Ishikawa (cell line): ENCODE results near the gene MTRR.

Experiments
- CEBPB ChIP-seq: IDR thresholded peaks from 2 replicates; pipeline ENCODE4 v1.6.1; 2012
- CREB1 ChIP-seq: IDR thresholded peaks from 2 replicates; pipeline ENCODE4 v1.6.1; 2012; ENCODE audit warnings: low read depth
- EGR1 ChIP-seq: IDR thresholded peaks from 2 replicates; pipeline ENCODE4 v1.6.1; 2012
- EP300 ChIP-seq: IDR thresholded peaks from 2 replicates; pipeline ENCODE4 v1.6.1; 2012; ENCODE audit warnings: borderline replicate concordance
- FOXM1 ChIP-seq: IDR thresholded peaks from 2 replicates; pipeline ENCODE4 v1.6.1; 2012; ENCODE audit warnings: low read depth, borderline replicate concordance
- MAX ChIP-seq: IDR thresholded peaks from 2 replicates; pipeline ENCODE4 v1.6.1; 2012
- NFIC ChIP-seq: IDR thresholded peaks from 2 replicates; pipeline ENCODE4 v1.6.1; 2012
- RAD21 ChIP-seq: IDR thresholded peaks from 2 replicates; pipeline ENCODE4 v1.6.1; 2012; ENCODE audit warnings: low read depth
- TAF1 ChIP-seq: IDR thresholded peaks from 2 replicates; pipeline ENCODE4 v1.6.1; 2012; ENCODE audit warnings: low read depth, mild to moderate bottlenecking
- TCF12 ChIP-seq: IDR thresholded peaks from 2 replicates; pipeline ENCODE4 v1.6.1; 2012; ENCODE audit warnings: low read depth
- TEAD4 ChIP-seq: IDR thresholded peaks from 2 replicates; pipeline ENCODE4 v1.6.1; 2012
- USF1 ChIP-seq: IDR thresholded peaks from 2 replicates; pipeline ENCODE4 v1.6.1; 2012
- YY1 ChIP-seq: IDR thresholded peaks from 2 replicates; pipeline ENCODE4 v1.6.1; 2012; ENCODE audit warnings: low read depth
- ZBTB7A ChIP-seq: IDR thresholded peaks from 2 replicates; pipeline ENCODE4 v1.6.1; 2012; ENCODE audit warnings: low read depth
- TF ChIP-seq, protein P1 (sequence below): IDR thresholded peaks from 2 replicates; pipeline ENCODE4 v1.6.1; 2012; ENCODE audit warnings: low read depth, mild to moderate bottlenecking

Gene MTRR

GRCh38 chr5:7897014-7897600 is 28.2 kb downstream of the MTRR start:
- TF ChIP-seq TAF1 (no peak), YY1 (peak; percentile 69; the same call in 1 of the 2 replicates), FOXM1 (no peak)

DNA sequence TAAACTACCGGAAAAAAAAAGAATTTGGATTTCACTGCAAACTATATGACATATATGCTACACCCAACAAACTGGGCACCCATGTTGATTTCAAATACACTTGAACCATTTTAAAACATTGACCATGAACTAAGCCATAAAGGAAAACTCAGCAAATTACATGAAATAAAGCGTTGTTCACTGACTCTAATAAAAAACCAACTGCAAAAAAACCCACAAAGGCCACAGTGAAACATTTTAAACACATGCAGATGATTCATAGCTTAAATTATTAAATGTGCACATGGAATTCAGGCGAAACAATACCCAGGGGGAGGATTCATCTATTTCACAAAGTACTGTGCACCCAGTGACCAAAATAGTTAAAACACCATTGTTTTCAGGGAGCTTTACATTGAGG is 33.3 kb downstream of the MTRR start:
- TF ChIP-seq CEBPB (no peak), EGR1 (no peak), ZBTB7A (no peak), USF1 (no peak), TEAD4 (no peak), RAD21 (no peak), YY1 (no peak), NFIC (no peak), CREB1 (no peak), TCF12 (no peak)
- TF ChIP-seq, protein P1, sequence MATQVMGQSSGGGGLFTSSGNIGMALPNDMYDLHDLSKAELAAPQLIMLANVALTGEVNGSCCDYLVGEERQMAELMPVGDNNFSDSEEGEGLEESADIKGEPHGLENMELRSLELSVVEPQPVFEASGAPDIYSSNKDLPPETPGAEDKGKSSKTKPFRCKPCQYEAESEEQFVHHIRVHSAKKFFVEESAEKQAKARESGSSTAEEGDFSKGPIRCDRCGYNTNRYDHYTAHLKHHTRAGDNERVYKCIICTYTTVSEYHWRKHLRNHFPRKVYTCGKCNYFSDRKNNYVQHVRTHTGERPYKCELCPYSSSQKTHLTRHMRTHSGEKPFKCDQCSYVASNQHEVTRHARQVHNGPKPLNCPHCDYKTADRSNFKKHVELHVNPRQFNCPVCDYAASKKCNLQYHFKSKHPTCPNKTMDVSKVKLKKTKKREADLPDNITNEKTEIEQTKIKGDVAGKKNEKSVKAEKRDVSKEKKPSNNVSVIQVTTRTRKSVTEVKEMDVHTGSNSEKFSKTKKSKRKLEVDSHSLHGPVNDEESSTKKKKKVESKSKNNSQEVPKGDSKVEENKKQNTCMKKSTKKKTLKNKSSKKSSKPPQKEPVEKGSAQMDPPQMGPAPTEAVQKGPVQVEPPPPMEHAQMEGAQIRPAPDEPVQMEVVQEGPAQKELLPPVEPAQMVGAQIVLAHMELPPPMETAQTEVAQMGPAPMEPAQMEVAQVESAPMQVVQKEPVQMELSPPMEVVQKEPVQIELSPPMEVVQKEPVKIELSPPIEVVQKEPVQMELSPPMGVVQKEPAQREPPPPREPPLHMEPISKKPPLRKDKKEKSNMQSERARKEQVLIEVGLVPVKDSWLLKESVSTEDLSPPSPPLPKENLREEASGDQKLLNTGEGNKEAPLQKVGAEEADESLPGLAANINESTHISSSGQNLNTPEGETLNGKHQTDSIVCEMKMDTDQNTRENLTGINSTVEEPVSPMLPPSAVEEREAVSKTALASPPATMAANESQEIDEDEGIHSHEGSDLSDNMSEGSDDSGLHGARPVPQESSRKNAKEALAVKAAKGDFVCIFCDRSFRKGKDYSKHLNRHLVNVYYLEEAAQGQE = no peak

DNA sequence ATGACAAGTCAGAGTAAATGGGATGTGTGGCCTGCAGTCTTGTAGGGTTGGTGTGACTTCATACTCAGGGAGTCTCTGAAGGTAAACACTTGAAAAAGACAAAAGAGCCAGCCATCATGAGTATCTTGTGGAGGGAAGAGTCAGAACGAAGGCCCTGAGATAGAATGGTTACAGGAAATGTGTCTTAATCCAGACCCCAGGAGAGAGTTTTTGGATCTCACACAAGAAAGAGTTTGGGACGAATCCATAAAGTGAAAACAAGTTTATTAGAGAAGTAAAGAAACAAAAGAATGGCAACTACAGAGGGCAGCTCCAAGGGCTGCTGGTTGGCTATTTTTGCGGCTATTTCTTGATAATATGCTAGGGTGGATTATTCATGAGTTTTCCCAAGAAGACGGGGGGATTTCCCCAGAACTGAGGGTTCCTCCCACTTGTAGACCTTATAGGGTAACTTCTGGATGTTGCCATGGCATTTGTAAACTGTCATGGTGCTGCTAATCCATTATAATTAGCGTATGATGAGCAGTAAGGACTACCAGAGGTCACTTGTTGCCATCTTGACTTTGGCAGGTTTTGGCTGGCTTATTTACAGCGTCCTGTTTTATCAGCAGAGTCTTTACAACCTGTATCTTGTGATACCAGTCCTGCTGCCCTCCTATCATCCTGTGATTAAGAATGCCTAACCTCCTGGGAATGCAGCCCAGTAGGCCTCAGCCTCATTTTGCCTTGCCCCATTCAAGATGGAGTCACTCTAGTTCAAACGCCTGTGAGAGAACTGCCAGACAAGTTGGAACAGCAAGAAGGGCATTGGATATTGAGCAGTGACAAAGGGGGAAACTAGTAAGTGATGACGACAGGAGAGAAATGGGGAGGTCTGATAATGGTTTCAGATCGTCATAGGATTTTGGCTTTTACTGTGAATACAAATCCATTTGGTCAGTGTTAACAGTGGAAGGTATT is 34.0 kb downstream of the MTRR start:
- TF ChIP-seq CEBPB = no peak
- TF ChIP-seq TAF1 = no peak
- no peak for TF ChIP-seq EGR1
- no peak for TF ChIP-seq YY1
- no peak for TF ChIP-seq RAD21
- TF ChIP-seq FOXM1 = no peak
- no peak for TF ChIP-seq EP300
- TF ChIP-seq NFIC = no peak
- no peak for TF ChIP-seq TEAD4
- TF ChIP-seq TCF12 = no peak
- no peak for TF ChIP-seq USF1
- TF ChIP-seq CREB1 = no peak
- TF ChIP-seq MAX = no peak
- TF ChIP-seq, protein P1 = no peak

DNA sequence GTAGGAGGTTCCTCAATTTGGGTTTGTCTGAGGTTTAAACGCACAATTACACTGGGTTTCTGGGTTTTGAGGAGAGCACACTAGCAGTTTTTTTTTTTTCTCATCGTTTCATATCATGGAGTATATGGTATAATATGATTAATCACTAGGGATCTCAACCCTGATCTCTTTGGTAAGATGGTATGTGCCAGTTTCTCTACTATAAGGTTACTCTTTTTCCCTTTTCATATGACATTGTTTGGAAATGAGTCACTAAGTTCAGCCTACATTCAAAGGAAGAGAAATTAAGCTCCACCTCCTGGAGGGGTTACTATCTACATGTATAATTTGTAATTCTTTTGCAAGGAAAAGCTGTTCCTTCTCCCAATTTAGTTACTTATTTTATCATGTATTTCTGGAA is 35.2 kb downstream of the MTRR start:
- TF ChIP-seq TEAD4 = no peak
- no peak for TF ChIP-seq ZBTB7A
- TF ChIP-seq, protein P1 = no peak
- no peak for TF ChIP-seq CREB1
- TF ChIP-seq EGR1 = no peak
- TF ChIP-seq EP300 = no peak
- no peak for TF ChIP-seq TAF1
- no peak for TF ChIP-seq TCF12
- no peak for TF ChIP-seq YY1
- TF ChIP-seq NFIC = no peak
- TF ChIP-seq FOXM1 = no peak
- TF ChIP-seq MAX = no peak
- no peak for TF ChIP-seq USF1
- TF ChIP-seq CEBPB = no peak
- TF ChIP-seq RAD21 = no peak
